ENCODE results near the gene P4HB. TPM values are rescaled to one million over a fixed set of nuclear protein-coding genes. Genes with fewer than 3 reads are reported as not detected.

Gene P4HB
- total RNA-seq, 6 experiments from 2014 or later = 790 to 981 (median 910) TPM

- Mint-ChIP-seq H3K4me3 (no peak overlapping the region), H3K9me3 (0 out of 2 replicates have a peak, but pooled peaks cover 5% of the 10 kb centered on the region), H3K4me1 (ENCODE audit: low read depth) (no peaks in the 10 kb centered on the region), H3K27me3 (ENCODE audit: insufficient read depth) (peaks cover 25% of the 10 kb centered on the region), H3K27ac (no peak overlapping the region), H3K36me3 (ENCODE audit: low read depth) (no peaks in the 10 kb centered on the region)
- TF ChIP-seq CTCF (IDR thresholded peaks at IDR 0.05) = no peak
- DNase-seq = no peak
Measured at GRCh38 chr17:81801327-81801726, 59.0 kb downstream of the P4HB start.

- no peak for TF ChIP-seq CTCF (IDR thresholded peaks at IDR 0.05)
- Mint-ChIP-seq H3K4me3 (no peak overlapping the region), H3K36me3 (ENCODE audit: low read depth) (no peaks in the 10 kb centered on the region), H3K9me3 (0 out of 2 replicates have a peak, but pooled peaks cover 4% of the 10 kb centered on the region), H3K4me1 (ENCODE audit: low read depth) (no peaks in the 10 kb centered on the region), H3K27me3 (ENCODE audit: insufficient read depth) (peaks cover 2% of the 10 kb centered on the region), H3K27ac (no peak overlapping the region)
- DNase-seq = no peak
Measured at GRCh38 chr17:81794509-81794908, 65.8 kb downstream of the P4HB start.

- Mint-ChIP-seq H3K4me1 (ENCODE audit: low read depth) (no peaks in the 10 kb centered on the region), H3K9me3 (no peaks in the 10 kb centered on the region), H3K36me3 (ENCODE audit: low read depth) (no peaks in the 10 kb centered on the region), H3K4me3 (no peak overlapping the region), H3K27ac (no peak overlapping the region), H3K27me3 (ENCODE audit: insufficient read depth) (peaks cover 2% of the 10 kb centered on the region)
- no peak for TF ChIP-seq CTCF (IDR thresholded peaks at IDR 0.05)
- DNase-seq = no peak
Measured at GRCh38 chr17:81794074-81794476, 66.3 kb downstream of the P4HB start.

Other genes with a start within 250 kb of the P4HB start
- gene NPLOC4, start 223.4 kb downstream of the P4HB start, total RNA-seq (2021; fragmentation: NEBNext Ultra II Directional; extraction: Animal tissue kit (Norgen Biotek cat#: 25700)) = 100 to 1,000 TPM; 121 to 140 (median 133) TPM
- 10 to 100 TPM; 14.3 to 19.6 (median 17.2) TPM for gene TSPAN10, start 223.3 kb downstream of the P4HB start, total RNA-seq (2021; fragmentation: NEBNext Ultra II Directional; extraction: Animal tissue kit (Norgen Biotek cat#: 25700))
- under 1 TPM in 5 of 6 experiments, not detected in 1; 0.37 to 0.76 (median 0.57) TPM for gene PDE6G, start 204.0 kb downstream of the P4HB start, total RNA-seq (2021; fragmentation: NEBNext Ultra II Directional; extraction: Animal tissue kit (Norgen Biotek cat#: 25700))
- 10 to 100 TPM; 20.9 to 33.4 (median 30.9) TPM for gene OXLD1, start 193.9 kb downstream of the P4HB start, total RNA-seq (2021; fragmentation: NEBNext Ultra II Directional; extraction: Animal tissue kit (Norgen Biotek cat#: 25700))
- 10 to 100 TPM; 22.8 to 28.8 (median 25.2) TPM for gene CCDC137, start 193.8 kb downstream of the P4HB start, total RNA-seq (2021; fragmentation: NEBNext Ultra II Directional; extraction: Animal tissue kit (Norgen Biotek cat#: 25700))
- 10 to 100 TPM; 39.4 to 50.5 (median 46.7) TPM for gene ARL16, start 176.7 kb downstream of the P4HB start, total RNA-seq (2021; fragmentation: NEBNext Ultra II Directional; extraction: Animal tissue kit (Norgen Biotek cat#: 25700))
- 100 to 1,000 TPM; 106 to 127 (median 116) TPM for gene HGS, start 176.5 kb downstream of the P4HB start, total RNA-seq (2021; fragmentation: NEBNext Ultra II Directional; extraction: Animal tissue kit (Norgen Biotek cat#: 25700))
- 100 to 1,000 TPM; 105 to 124 (median 113) TPM for gene MRPL12, start 157.2 kb downstream of the P4HB start, total RNA-seq (2021; fragmentation: NEBNext Ultra II Directional; extraction: Animal tissue kit (Norgen Biotek cat#: 25700))
- 10 to 100 TPM; 13.2 to 21.9 (median 17.1) TPM for gene SLC25A10, start 148.3 kb downstream of the P4HB start, total RNA-seq (2021; fragmentation: NEBNext Ultra II Directional; extraction: Animal tissue kit (Norgen Biotek cat#: 25700))
- not detected for gene GCGR, start 56.4 kb downstream of the P4HB start, total RNA-seq (2021; fragmentation: NEBNext Ultra II Directional; extraction: Animal tissue kit (Norgen Biotek cat#: 25700))
- 100 to 1,000 TPM in 2 of 6 experiments, 10 to 100 TPM in 4; 88.0 to 103 (median 92.8) TPM for gene MCRIP1, start 27.2 kb downstream of the P4HB start, total RNA-seq (2021; fragmentation: NEBNext Ultra II Directional; extraction: Animal tissue kit (Norgen Biotek cat#: 25700))
- gene PPP1R27, start 25.5 kb downstream of the P4HB start, total RNA-seq (2021; fragmentation: NEBNext Ultra II Directional; extraction: Animal tissue kit (Norgen Biotek cat#: 25700)) = not detected
- gene ARHGDIA, start 10.8 kb upstream of the P4HB start, total RNA-seq (2021; fragmentation: NEBNext Ultra II Directional; extraction: Animal tissue kit (Norgen Biotek cat#: 25700)) = 1,000 to 10,000 TPM in 1 of 6 experiments, 100 to 1,000 TPM in 5; 758 to 1,040 (median 908) TPM
- gene ALYREF, start 31.1 kb upstream of the P4HB start, total RNA-seq (2021; fragmentation: NEBNext Ultra II Directional; extraction: Animal tissue kit (Norgen Biotek cat#: 25700)) = 100 to 1,000 TPM; 101 to 151 (median 135) TPM
- gene ANAPC11, start 31.2 kb upstream of the P4HB start, total RNA-seq (2021; fragmentation: NEBNext Ultra II Directional; extraction: Animal tissue kit (Norgen Biotek cat#: 25700)) = 100 to 1,000 TPM; 151 to 169 (median 156) TPM
- 1 to 10 TPM in 1 of 6 experiments, under 1 TPM in 5; 0.53 to 1.5 (median 0.71) TPM for gene NPB, start 41.7 kb upstream of the P4HB start, total RNA-seq (2021; fragmentation: NEBNext Ultra II Directional; extraction: Animal tissue kit (Norgen Biotek cat#: 25700))
- 10 to 100 TPM; 33.2 to 45.8 (median 35.8) TPM for gene PCYT2, start 50.9 kb upstream of the P4HB start, total RNA-seq (2021; fragmentation: NEBNext Ultra II Directional; extraction: Animal tissue kit (Norgen Biotek cat#: 25700))
- 10 to 100 TPM; 16.2 to 20.7 (median 18.5) TPM for gene SIRT7, start 57.6 kb upstream of the P4HB start, total RNA-seq (2021; fragmentation: NEBNext Ultra II Directional; extraction: Animal tissue kit (Norgen Biotek cat#: 25700))
- gene MAFG, start 67.2 kb upstream of the P4HB start, total RNA-seq (2021; fragmentation: NEBNext Ultra II Directional; extraction: Animal tissue kit (Norgen Biotek cat#: 25700)) = 10 to 100 TPM; 17.7 to 22.4 (median 18.2) TPM
- gene PYCR1, start 76.8 kb upstream of the P4HB start, total RNA-seq (2021; fragmentation: NEBNext Ultra II Directional; extraction: Animal tissue kit (Norgen Biotek cat#: 25700)) = 100 to 1,000 TPM in 4 of 6 experiments, 10 to 100 TPM in 2; 97.9 to 147 (median 110) TPM
- not detected for gene MYADML2, start 86.7 kb upstream of the P4HB start, total RNA-seq (2021; fragmentation: NEBNext Ultra II Directional; extraction: Animal tissue kit (Norgen Biotek cat#: 25700))
- gene NOTUM, start 100.7 kb upstream of the P4HB start, total RNA-seq (2021; fragmentation: NEBNext Ultra II Directional; extraction: Animal tissue kit (Norgen Biotek cat#: 25700)) = under 1 TPM in 2 of 6 experiments, not detected in 4; 0.10 to 0.14 TPM
- 10 to 100 TPM; 26.6 to 36.8 (median 34.7) TPM for gene ASPSCR1, start 117.1 kb upstream of the P4HB start, total RNA-seq (2021; fragmentation: NEBNext Ultra II Directional; extraction: Animal tissue kit (Norgen Biotek cat#: 25700))
- 10 to 100 TPM; 60.6 to 83.9 (median 73.3) TPM for gene CENPX, start 162.3 kb upstream of the P4HB start, total RNA-seq (2021; fragmentation: NEBNext Ultra II Directional; extraction: Animal tissue kit (Norgen Biotek cat#: 25700))
- 10 to 100 TPM in 3 of 6 experiments, 1 to 10 TPM in 3; 6.8 to 10.5 (median 10.0) TPM for gene LRRC45, start 162.8 kb upstream of the P4HB start, total RNA-seq (2021; fragmentation: NEBNext Ultra II Directional; extraction: Animal tissue kit (Norgen Biotek cat#: 25700))
- 1 to 10 TPM; 4.3 to 8.5 (median 5.6) TPM for gene RAC3, start 171.1 kb upstream of the P4HB start, total RNA-seq (2021; fragmentation: NEBNext Ultra II Directional; extraction: Animal tissue kit (Norgen Biotek cat#: 25700))
- 100 to 1,000 TPM in 1 of 6 experiments, 10 to 100 TPM in 5; 73.4 to 100 (median 84.8) TPM for gene DCXR, start 177.2 kb upstream of the P4HB start, total RNA-seq (2021; fragmentation: NEBNext Ultra II Directional; extraction: Animal tissue kit (Norgen Biotek cat#: 25700))
- gene RFNG, start 191.3 kb upstream of the P4HB start, total RNA-seq (2021; fragmentation: NEBNext Ultra II Directional; extraction: Animal tissue kit (Norgen Biotek cat#: 25700)) = 10 to 100 TPM; 37.6 to 48.5 (median 40.1) TPM
- gene GPS1, start 191.4 kb upstream of the P4HB start, total RNA-seq (2021; fragmentation: NEBNext Ultra II Directional; extraction: Animal tissue kit (Norgen Biotek cat#: 25700)) = 100 to 1,000 TPM; 127 to 144 (median 141) TPM
- gene DUS1L, start 205.3 kb upstream of the P4HB start, total RNA-seq (2021; fragmentation: NEBNext Ultra II Directional; extraction: Animal tissue kit (Norgen Biotek cat#: 25700)) = 10 to 100 TPM; 65.8 to 86.8 (median 71.2) TPM
- gene FASN, start 237.7 kb upstream of the P4HB start, total RNA-seq (2021; fragmentation: NEBNext Ultra II Directional; extraction: Animal tissue kit (Norgen Biotek cat#: 25700)) = 100 to 1,000 TPM; 108 to 138 (median 112) TPM